SK-N-SH treated with all-trans-retinoic acid at 6 μM for 48 hours (cell line): Measurements from ENCODE around the gene NPPB.

Experiments used
- ARNTL ChIP-seq: fragments of 450-650 bp; formaldehyde crosslinking; IDR thresholded peaks from 2 replicates; pipeline ENCODE4 v1.5.0; 2020; ENCODE audit warnings: low read depth, mild to moderate bottlenecking, moderate library complexity, borderline replicate concordance
- BACH2 ChIP-seq: fragments of 250-450 bp; sonication (Bioruptor Pico); IDR thresholded peaks from 2 replicates; pipeline ENCODE4 v1.9.0; 2021; ENCODE audit warnings: mild to moderate bottlenecking, borderline replicate concordance
- TOX ChIP-seq: fragments of 250-450 bp; sonication (Bioruptor Pico); IDR thresholded peaks from 2 replicates; pipeline ENCODE4 v1.8.0; 2021; ENCODE audit warnings: mild to moderate bottlenecking, moderate library complexity, borderline replicate concordance
- ZNF565 ChIP-seq: fragments of 450-650 bp; formaldehyde crosslinking; conservative IDR thresholded peaks from 2 replicates; pipeline ENCODE4 v1.5.0; 2020; ENCODE audit warnings: low read depth, mild to moderate bottlenecking, moderate library complexity
- ZNF70 ChIP-seq: fragments of 450-650 bp; formaldehyde crosslinking; IDR thresholded peaks from 2 replicates; pipeline ENCODE4 v1.5.0; 2020; ENCODE audit warnings: mild to moderate bottlenecking, moderate library complexity

DNA sequence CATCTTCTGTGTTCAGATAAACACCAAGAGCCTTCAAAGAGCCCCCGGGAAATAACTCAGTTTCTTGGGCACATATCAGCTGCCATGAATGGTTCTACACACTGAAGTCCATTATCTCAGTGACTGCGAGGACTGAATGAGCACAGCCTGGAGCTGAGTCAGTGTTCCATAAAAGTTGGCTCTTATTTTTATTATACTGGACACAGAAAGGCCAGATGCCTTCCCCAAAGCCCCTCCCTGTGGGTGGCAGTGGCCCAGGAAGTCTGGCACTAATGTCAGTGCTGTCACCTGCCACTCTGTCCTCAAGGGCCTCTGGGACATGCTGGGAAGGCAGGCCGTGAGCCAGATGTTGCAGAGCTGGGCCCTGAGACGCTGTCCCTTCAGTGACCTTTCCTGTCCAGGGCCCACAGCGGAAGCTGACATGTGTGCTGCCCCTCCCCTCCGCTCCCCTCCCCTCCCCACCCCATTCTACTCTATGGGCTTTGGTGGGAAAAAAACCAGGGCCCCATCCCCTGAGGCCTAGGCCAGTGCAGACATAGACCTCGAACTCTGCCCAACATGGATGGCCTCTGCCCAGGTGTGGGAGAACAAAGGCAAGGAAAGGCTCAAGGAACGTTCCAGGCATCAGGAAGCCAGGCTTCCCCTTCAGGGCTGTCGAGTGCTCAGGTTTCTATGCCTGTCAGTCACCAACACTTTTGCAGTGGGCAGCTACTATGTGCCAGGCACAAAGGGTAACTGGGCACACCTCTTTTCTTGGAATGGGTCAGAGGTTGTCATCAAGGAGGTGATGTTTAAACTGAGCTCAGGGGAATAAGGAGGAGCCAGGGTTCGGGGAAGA lies 22.4 kb upstream of the NPPB start:
- TF ChIP-seq ARNTL (CRISPR knock-in tag) (no peak), TOX (CRISPR knock-in tag) (no peak), ZNF70 (CRISPR knock-in tag) (0 out of 2 replicates have a peak, but pooled peaks have one; percentile 2), ZNF565 (CRISPR knock-in tag) (no peak), BACH2 (CRISPR knock-in tag) (no peak)
